Loucy (cell line): Measurements from ENCODE around the gene STON1.

Source experiments
- EZH2phosphoT487 ChIP-seq: fragments of 200-600 bp; IDR thresholded peaks from 2 replicates; pipeline ENCODE4 v1.6.1; 2018; ENCODE audit warnings: antibody characterized with exemption, mild to moderate bottlenecking, moderate library complexity, borderline replicate concordance
- TF ChIP-seq, protein P1 (sequence below): fragments of 200-600 bp; sonication (generic); conservative IDR thresholded peaks from 2 replicates; pipeline ENCODE4 v1.5.1; 2014; ENCODE audit warnings: mild to moderate bottlenecking, antibody characterized with exemption, low read length

DNA sequence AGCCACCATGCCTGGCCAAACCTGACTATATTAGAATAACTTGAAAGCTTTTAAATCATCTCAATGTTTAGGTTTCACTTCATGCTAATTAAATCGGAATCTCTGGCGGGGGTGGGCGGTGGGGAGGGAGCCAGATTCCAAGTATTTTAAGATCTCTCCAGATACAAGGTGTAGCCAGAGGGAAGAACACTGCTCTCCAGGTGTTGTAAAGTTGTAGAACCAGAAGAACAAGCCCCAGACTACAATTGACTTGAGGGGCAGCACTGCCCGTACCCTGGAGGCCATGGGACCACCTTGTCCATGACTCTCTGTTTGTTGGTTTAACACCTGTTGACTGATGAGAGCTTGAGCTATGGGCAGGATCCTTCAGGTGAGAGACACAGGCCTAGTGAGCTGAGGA is 54.6 kb downstream of the STON1 start:
- TF ChIP-seq, protein P1, sequence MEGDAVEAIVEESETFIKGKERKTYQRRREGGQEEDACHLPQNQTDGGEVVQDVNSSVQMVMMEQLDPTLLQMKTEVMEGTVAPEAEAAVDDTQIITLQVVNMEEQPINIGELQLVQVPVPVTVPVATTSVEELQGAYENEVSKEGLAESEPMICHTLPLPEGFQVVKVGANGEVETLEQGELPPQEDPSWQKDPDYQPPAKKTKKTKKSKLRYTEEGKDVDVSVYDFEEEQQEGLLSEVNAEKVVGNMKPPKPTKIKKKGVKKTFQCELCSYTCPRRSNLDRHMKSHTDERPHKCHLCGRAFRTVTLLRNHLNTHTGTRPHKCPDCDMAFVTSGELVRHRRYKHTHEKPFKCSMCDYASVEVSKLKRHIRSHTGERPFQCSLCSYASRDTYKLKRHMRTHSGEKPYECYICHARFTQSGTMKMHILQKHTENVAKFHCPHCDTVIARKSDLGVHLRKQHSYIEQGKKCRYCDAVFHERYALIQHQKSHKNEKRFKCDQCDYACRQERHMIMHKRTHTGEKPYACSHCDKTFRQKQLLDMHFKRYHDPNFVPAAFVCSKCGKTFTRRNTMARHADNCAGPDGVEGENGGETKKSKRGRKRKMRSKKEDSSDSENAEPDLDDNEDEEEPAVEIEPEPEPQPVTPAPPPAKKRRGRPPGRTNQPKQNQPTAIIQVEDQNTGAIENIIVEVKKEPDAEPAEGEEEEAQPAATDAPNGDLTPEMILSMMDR = no peak
- TF ChIP-seq EZH2phosphoT487 = no peak
